Forelimb muscle (tissue), 1 donor: Measurements from ENCODE around the gene ORAI2. TPM values are rescaled to one million over a fixed set of nuclear protein-coding genes. Genes with fewer than 3 reads are reported as not detected.
"Not testable (repeated sequence)": the region's sequence is repeated elsewhere in the genome, so short reads cannot be mapped to it uniquely, and the experiment has no call there.

ENCODE experiments used
- DNase-seq: peaks from one replicate; pipeline ENCODE4 v3.0.0-alpha.2; 2013; ENCODE audit warnings: low read depth
- polyA plus RNA-seq: library from polyadenylated mRNA; unstranded; fragments of 120-200 nt; gene quantifications from one replicate; pipeline ENCODE4 v1.2.1, GENCODE V29; 2013; ENCODE audit not compliant: insufficient read length

Gene ORAI2
- polyA plus RNA-seq, 1 donor, result 7.4 TPM

GRCh38 chr7:102447311-102447710, 13.9 kb downstream of the ORAI2 start:
- no peak for DNase-seq

GRCh38 chr7:102449136-102449535, 15.8 kb downstream of the ORAI2 start:
- no peak for DNase-seq

- DNase-seq, result no peak
Measured at GRCh38 chr7:102450242-102450641, 16.9 kb downstream of the ORAI2 start.

- DNase-seq, result no peak
Measured at GRCh38 chr7:102451371-102452054, 18.1 kb downstream of the ORAI2 start.

- no peak for DNase-seq
Measured at GRCh38 chr7:102452451-102452850, 19.1 kb downstream of the ORAI2 start.

GRCh38 chr7:102453319-102453718, 19.9 kb downstream of the ORAI2 start:
- DNase-seq, result no peak

GRCh38 chr7:102454468-102454867, 21.1 kb downstream of the ORAI2 start:
- DNase-seq, result no peak

GRCh38 chr7:102454932-102455331, 21.6 kb downstream of the ORAI2 start:
- DNase-seq, result not testable (repeated sequence)

GRCh38 chr7:102455596-102455995, 22.2 kb downstream of the ORAI2 start:
- no peak for DNase-seq

GRCh38 chr7:102456327-102456726, 23.0 kb downstream of the ORAI2 start:
- no peak for DNase-seq

- DNase-seq, result no peak
Measured at GRCh38 chr7:102457352-102457924, 24.1 kb downstream of the ORAI2 start.

- no peak for DNase-seq
Measured at GRCh38 chr7:102459221-102459844, 26.0 kb downstream of the ORAI2 start.

GRCh38 chr7:102460467-102460866, 27.1 kb downstream of the ORAI2 start:
- no peak for DNase-seq

- DNase-seq, result no peak
Measured at GRCh38 chr7:102463841-102464576, 30.6 kb downstream of the ORAI2 start.

GRCh38 chr7:102464577-102465280, 31.4 kb downstream of the ORAI2 start, which contains the start of the genes ALKBH4 and LRWD1:
Gene ALKBH4, minus strand, starts transcription at chr7:102464863. Its CDS starts 27 bp downstream, at chr7:102464836.
Gene LRWD1, plus strand, starts transcription at chr7:102464984. Its CDS starts 97 bp downstream, at chr7:102465081.
- peak; percentile 65 for DNase-seq

GRCh38 chr7:102466097-102466496, 32.7 kb downstream of the ORAI2 start:
- no peak for DNase-seq

GRCh38 chr7:102467581-102468477, 34.5 kb downstream of the ORAI2 start:
- DNase-seq, result no peak

GRCh38 chr7:102468478-102469350, 35.3 kb downstream of the ORAI2 start:
- no peak for DNase-seq

GRCh38 chr7:102469351-102469971, 36.1 kb downstream of the ORAI2 start:
- no peak for DNase-seq
